GM23338 (cell line): ENCODE results near the gene ADSL. TPM values are rescaled to one million over a fixed set of nuclear protein-coding genes. Genes with fewer than 3 reads are reported as not detected.

Experiments
- ATAC-seq: fragments of 200-7000 bp; cut with Tn5 transposase; 3 replicates; pipeline ENCODE4 v1.9.1; 2020
- DNase-seq: peaks from one replicate; pipeline ENCODE4 v3.0.0-alpha.2; 2015; ENCODE audit warnings: low spot score
- H2AFZ ChIP-seq: fragments of 200-600 bp; sonication (generic); 2 replicates; pipeline ENCODE4 v1.8.0; 2016; ENCODE audit warnings: antibody characterized with exemption, mild to moderate bottlenecking, moderate library complexity
- H3F3A ChIP-seq: fragments of 200-600 bp; sonication (generic); replicated peaks from 2 replicates; pipeline ENCODE4 v1.8.0; 2017; ENCODE audit warnings: antibody characterized with exemption, mixed run types, low read depth
- H3K27ac ChIP-seq: fragments of 200-600 bp; sonication (generic); 2 replicates; pipeline ENCODE4 v1.6.1; 2016; ENCODE audit warnings: low read depth
- H3K27me3 ChIP-seq: fragments of 200-600 bp; sonication (generic); 2 replicates; pipeline ENCODE4 v1.8.0; 2016; ENCODE audit warnings: mild to moderate bottlenecking, mixed run types, moderate library complexity; ENCODE audit not compliant: insufficient read depth
- H3K36me3 ChIP-seq: fragments of 200-600 bp; sonication (generic); 2 replicates; pipeline ENCODE4 v1.8.0; 2016; ENCODE audit warnings: mild to moderate bottlenecking; ENCODE audit not compliant: insufficient read depth
- H3K4me1 ChIP-seq: fragments of 200-600 bp; sonication (generic); 2 replicates; pipeline ENCODE4 v1.8.0; 2016; ENCODE audit warnings: mild to moderate bottlenecking, moderate library complexity; ENCODE audit not compliant: insufficient read depth
- H3K4me2 ChIP-seq: fragments of 200-600 bp; sonication (generic); 2 replicates; pipeline ENCODE4 v1.7.1; 2017; ENCODE audit warnings: mixed run types
- H3K4me3 ChIP-seq: fragments of 200-600 bp; sonication (generic); 2 replicates; pipeline ENCODE4 v1.6.1; 2016; ENCODE audit warnings: mixed run types
- H3K79me2 ChIP-seq: fragments of 200-600 bp; sonication (generic); replicated peaks from 2 replicates; pipeline ENCODE4 v1.8.0; 2017; ENCODE audit warnings: mild to moderate bottlenecking; ENCODE audit not compliant: insufficient read depth
- H3K9me2 ChIP-seq: fragments of 200-600 bp; sonication (generic); 2 replicates; pipeline ENCODE4 v1.8.0; 2017; ENCODE audit not compliant: insufficient read depth
- H4K20me1 ChIP-seq: fragments of 200-600 bp; sonication (generic); replicated peaks from 2 replicates; pipeline ENCODE4 v1.8.0; 2017; ENCODE audit warnings: mild to moderate bottlenecking; ENCODE audit not compliant: insufficient read depth
- H3K27ac Mint-ChIP-seq: 2 replicates; pipeline ENCODE4 v1.8.0; 2020; ENCODE audit warnings: inconsistent platforms, mild to moderate bottlenecking, moderate library complexity, mixed read lengths
- H3K27me3 Mint-ChIP-seq: 3 replicates; pipeline ENCODE4 v1.8.0; 2022; ENCODE audit warnings: low read depth, mild to moderate bottlenecking, moderate library complexity, mixed read lengths, inconsistent platforms; ENCODE audit not compliant: insufficient read depth, poor library complexity
- H3K36me3 Mint-ChIP-seq: 3 replicates; pipeline ENCODE4 v1.8.0; 2021; ENCODE audit warnings: low read depth, mild to moderate bottlenecking, inconsistent platforms, moderate library complexity, mixed read lengths
- H3K4me1 Mint-ChIP-seq: 3 replicates; pipeline ENCODE4 v1.8.0; 2020; ENCODE audit warnings: mild to moderate bottlenecking, inconsistent platforms, mixed read lengths
- H3K4me3 Mint-ChIP-seq: 3 replicates; pipeline ENCODE4 v1.8.0; 2021; ENCODE audit warnings: moderate library complexity, mild to moderate bottlenecking, inconsistent platforms, mixed read lengths
- H3K9me3 Mint-ChIP-seq: 3 replicates; pipeline ENCODE4 v1.8.0; 2020; ENCODE audit warnings: moderate library complexity, mild to moderate bottlenecking, inconsistent platforms, mixed read lengths
- CREB1 ChIP-seq: fragments of 250-450 bp; sonication (Bioruptor Pico); IDR thresholded peaks from 2 replicates; pipeline ENCODE4 v1.5.0; 2020; ENCODE audit warnings: low read depth, mild to moderate bottlenecking, moderate library complexity
- EZH2phosphoT487 ChIP-seq: fragments of 200-600 bp; sonication (generic); IDR thresholded peaks from one replicate; pipeline ENCODE4 v1.8.1; 2018; ENCODE audit warnings: antibody characterized with exemption; ENCODE audit not compliant: unreplicated experiment
- JUNB ChIP-seq: IDR thresholded peaks from one replicate; pipeline ENCODE4 v1.6.1; 2016; ENCODE audit warnings: antibody characterized with exemption; ENCODE audit not compliant: unreplicated experiment
- POLR2AphosphoS5 ChIP-seq: IDR thresholded peaks from 2 replicates; pipeline ENCODE4 v1.6.1; 2016; ENCODE audit warnings: antibody characterized with exemption, low read depth
- STAT1 ChIP-seq: IDR thresholded peaks from one replicate; pipeline ENCODE4 v1.6.1; 2016; ENCODE audit warnings: antibody characterized with exemption; ENCODE audit not compliant: unreplicated experiment
- ZNF114 ChIP-seq: fragments of 250-450 bp; sonication (Bioruptor Pico); IDR thresholded peaks from 2 replicates; pipeline ENCODE4 v1.5.0; 2020; ENCODE audit warnings: mild to moderate bottlenecking, moderate library complexity
- ZNF462 ChIP-seq: fragments of 250-450 bp; sonication (Bioruptor Pico); IDR thresholded peaks from 2 replicates; pipeline ENCODE4 v1.5.0; 2020; ENCODE audit warnings: mild to moderate bottlenecking, moderate library complexity
- polyA plus RNA-seq: library from polyadenylated mRNA; unstranded; fragments of >200 nt; fragmentation: Nextera tagmentation; extraction: Ambion mirVana; gene quantifications from 2 replicates; pipeline ENCODE4 v1.2.1, GENCODE V29; 2016
- total RNA-seq: library from RNA; depleted of rRNA; stranded (reverse); fragments of >200 nt; shearing (Covaris generic); gene quantifications from 2 replicates; pipeline ENCODE4 v1.2.3, GENCODE V29; 2014
- TF ChIP-seq, protein P1 (sequence below): IDR thresholded peaks from 2 replicates; pipeline ENCODE4 v1.6.1; 2016; ENCODE audit warnings: antibody characterized with exemption

ADSL gene
- total and polyA plus RNA-seq, 2 experiments from 2014 or later, result 120 to 232 TPM

DNA sequence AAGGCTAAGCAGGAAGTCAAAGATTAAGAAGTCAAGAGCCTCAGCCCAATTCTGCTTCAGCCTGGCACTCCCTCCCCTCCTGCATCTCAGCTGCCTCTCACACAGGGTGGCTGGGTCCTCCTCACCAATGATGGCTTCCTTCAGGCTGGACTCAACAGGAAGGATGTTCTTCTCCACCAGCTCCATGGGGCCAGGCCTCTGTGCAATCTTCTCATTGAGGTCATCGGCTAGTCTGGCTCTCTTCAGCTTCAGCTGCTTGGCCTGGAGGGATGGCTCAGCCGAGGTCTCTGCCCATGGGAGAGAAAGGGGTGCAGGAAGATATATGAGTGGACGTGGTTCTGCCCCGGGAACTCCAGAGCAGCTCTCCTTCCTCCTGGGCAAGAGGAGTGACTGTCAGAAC, 83.2 kb downstream of the ADSL start:
- Histone ChIP-seq H3K27me3 (no peaks in the 10 kb centered on the region), H3K4me2 (no peak overlapping the region), H3K27ac (no peak overlapping the region), H4K20me1 (no peaks in the 10 kb centered on the region), H3K4me1 (no peaks in the 10 kb centered on the region), H3K4me3 (no peak overlapping the region), H3K36me3 (no peaks in the 10 kb centered on the region; the same call in 1 of the 2 replicates), H2AFZ (no peak overlapping the region), H3K9me2 (no peaks in the 10 kb centered on the region), H3K79me2 (0 out of 2 replicates have a peak, but pooled peaks cover 3% of the 10 kb centered on the region), H3F3A (0 out of 2 replicates have a peak, but pooled peaks cover 3% of the 10 kb centered on the region)
- Mint-ChIP-seq H3K9me3 (no peaks in the 10 kb centered on the region), H3K36me3 (peaks cover 23% of the 10 kb centered on the region; the same call in 2 of the 3 replicates), H3K4me1 (no peaks in the 10 kb centered on the region), H3K27me3 (no peaks in the 10 kb centered on the region), H3K4me3 (no peak overlapping the region), H3K27ac (no peak overlapping the region)
- no peak for TF ChIP-seq CREB1 (CRISPR knock-in tag)
- DNase-seq, result no peak
- no peak for ATAC-seq

DNA sequence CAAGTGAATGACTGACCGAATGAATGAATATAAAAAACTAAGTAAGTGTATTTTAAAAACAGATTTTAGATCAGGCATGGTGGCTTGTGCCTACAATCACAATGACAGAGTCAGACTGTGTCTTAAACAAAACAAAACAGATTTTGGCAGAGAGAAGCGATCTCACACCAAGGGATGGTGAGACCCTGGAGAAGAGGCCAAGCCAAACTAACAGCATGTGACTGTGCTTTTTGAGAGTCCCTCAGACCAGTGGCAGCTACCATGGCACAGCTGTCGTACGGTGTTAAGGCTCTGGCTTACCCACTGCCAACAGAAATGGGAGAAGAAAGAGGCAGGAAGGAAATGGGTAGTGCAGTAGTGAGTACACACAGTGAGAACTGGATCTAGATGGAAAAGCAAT, 84.7 kb downstream of the ADSL start:
- Mint-ChIP-seq H3K36me3 (peaks cover 19% of the 10 kb centered on the region; the same call in 2 of the 3 replicates), H3K27ac (no peak overlapping the region), H3K9me3 (no peaks in the 10 kb centered on the region), H3K4me1 (no peaks in the 10 kb centered on the region), H3K4me3 (no peak overlapping the region), H3K27me3 (no peaks in the 10 kb centered on the region)
- Histone ChIP-seq H3K4me2 (no peak overlapping the region), H3K9me2 (no peaks in the 10 kb centered on the region), H3K36me3 (no peaks in the 10 kb centered on the region; the same call in 1 of the 2 replicates), H3F3A (0 out of 2 replicates have a peak, but pooled peaks cover 3% of the 10 kb centered on the region), H3K4me1 (no peaks in the 10 kb centered on the region), H2AFZ (no peak overlapping the region), H4K20me1 (no peaks in the 10 kb centered on the region), H3K27me3 (no peaks in the 10 kb centered on the region), H3K27ac (no peak overlapping the region), H3K79me2 (0 out of 2 replicates have a peak, but pooled peaks cover 3% of the 10 kb centered on the region), H3K4me3 (no peak overlapping the region)
- TF ChIP-seq, protein P1, sequence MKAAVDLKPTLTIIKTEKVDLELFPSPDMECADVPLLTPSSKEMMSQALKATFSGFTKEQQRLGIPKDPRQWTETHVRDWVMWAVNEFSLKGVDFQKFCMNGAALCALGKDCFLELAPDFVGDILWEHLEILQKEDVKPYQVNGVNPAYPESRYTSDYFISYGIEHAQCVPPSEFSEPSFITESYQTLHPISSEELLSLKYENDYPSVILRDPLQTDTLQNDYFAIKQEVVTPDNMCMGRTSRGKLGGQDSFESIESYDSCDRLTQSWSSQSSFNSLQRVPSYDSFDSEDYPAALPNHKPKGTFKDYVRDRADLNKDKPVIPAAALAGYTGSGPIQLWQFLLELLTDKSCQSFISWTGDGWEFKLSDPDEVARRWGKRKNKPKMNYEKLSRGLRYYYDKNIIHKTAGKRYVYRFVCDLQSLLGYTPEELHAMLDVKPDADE, result no peak
- TF ChIP-seq STAT1, result no peak
- no peak for TF ChIP-seq POLR2AphosphoS5
- TF ChIP-seq EZH2phosphoT487, result no peak
- no peak for TF ChIP-seq JUNB
- TF ChIP-seq ZNF114 (CRISPR knock-in tag), result no peak
- TF ChIP-seq ZNF462 (CRISPR knock-in tag), result no peak
- TF ChIP-seq CREB1 (CRISPR knock-in tag), result no peak
- DNase-seq, result no peak
- ATAC-seq, result no peak
